ENCODE measurements around the gene LAG3.
A peak's percentile ranks its signal among the peaks of the same experiment; 100 is the strongest.

Gene LAG3

GRCh38 chr12:6791931-6792520 lies 19.7 kb downstream of the LAG3 start:
- no peak for DNase-seq

GRCh38 chr12:6792522-6793201 lies 20.3 kb downstream of the LAG3 start:
- no peak for DNase-seq

- no peak for DNase-seq
Observed at GRCh38 chr12:6795088-6795487, 22.8 kb downstream of the LAG3 start.

DNA sequence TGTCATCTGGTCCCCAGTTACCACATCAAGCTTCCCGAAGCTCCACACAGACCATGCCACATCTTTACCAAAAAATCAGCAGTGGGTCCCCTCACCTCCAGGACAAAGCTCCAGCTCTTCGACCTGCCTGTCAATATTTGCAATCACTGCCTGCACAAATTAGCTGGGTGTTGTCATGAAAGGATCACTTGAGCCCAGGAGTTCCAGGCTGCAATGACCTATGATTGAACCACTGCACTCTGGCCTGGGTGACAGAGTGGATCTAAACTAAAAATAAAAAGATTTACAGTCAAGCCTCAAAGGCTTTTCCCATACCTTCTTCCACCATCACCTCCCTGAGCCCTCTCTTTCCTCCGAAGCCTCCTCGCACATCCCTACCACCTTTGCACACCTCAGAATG lies 24.3 kb downstream of the LAG3 start:
- DNase-seq = no peak

DNA sequence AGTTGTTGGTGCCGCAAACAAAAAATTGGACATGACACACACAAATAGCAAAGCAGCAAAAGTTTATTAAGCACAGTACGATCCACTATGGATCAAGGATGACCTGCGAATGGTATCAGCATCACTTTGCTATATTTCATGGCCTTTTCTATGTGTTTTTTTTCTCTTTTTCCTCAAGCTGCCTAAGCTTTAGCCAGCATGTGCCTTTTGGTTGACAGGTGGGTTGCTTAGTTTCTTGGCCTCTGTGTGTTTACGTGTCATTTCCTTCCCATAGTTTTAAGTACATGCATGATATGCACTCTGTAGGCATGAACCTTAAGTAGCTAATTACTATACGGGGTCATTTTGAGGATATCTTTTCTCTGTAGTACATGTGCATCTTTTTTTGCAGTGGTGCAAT lies 26.8 kb downstream of the LAG3 start:
- DNase-seq = no peak

- no peak for DNase-seq
Observed at GRCh38 chr12:6807170-6807569, 34.9 kb downstream of the LAG3 start.

GRCh38 chr12:6809056-6809455 lies 36.7 kb downstream of the LAG3 start:
- no peak for DNase-seq

DNA sequence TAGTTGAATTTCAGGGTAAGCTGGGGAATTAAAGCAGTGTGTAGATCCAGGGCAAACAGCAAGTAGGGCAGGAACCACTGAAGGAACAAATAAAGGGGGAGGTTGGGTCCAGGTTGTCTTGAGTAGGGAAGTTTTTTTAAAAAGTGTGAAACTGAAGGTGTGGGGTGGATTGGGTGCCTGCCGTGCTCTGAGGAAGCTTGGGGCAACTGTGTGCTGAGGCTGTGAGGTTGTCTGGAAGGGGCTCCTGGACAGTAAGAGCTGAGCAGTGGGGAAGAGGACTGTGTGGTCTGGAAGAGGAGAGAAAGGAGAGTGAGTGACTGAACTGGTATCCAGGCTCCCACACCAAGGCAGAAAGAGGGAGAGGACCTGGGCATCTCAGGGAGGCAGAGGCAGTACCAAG lies 38.4 kb downstream of the LAG3 start:
- DNase-seq = no peak

GRCh38 chr12:6813363-6813762 lies 41.0 kb downstream of the LAG3 start:
- no peak for DNase-seq

GRCh38 chr12:6816598-6816997 lies 44.3 kb downstream of the LAG3 start:
- no peak for DNase-seq

DNA sequence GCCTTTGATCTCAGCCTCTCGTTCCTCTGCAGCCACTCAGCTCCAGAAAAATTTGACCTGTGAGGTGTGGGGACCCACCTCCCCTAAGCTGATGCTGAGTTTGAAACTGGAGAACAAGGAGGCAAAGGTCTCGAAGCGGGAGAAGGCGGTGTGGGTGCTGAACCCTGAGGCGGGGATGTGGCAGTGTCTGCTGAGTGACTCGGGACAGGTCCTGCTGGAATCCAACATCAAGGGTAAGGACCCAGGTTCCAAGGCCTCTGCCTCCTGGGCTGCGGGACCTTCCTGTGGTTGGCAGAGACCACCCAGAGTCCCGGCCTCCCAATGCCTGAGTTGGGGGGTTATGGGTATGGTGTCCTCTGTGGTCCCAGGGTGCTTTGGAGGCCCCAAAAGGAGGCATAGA lies 44.8 kb downstream of the LAG3 start:
- no peak for DNase-seq

DNA sequence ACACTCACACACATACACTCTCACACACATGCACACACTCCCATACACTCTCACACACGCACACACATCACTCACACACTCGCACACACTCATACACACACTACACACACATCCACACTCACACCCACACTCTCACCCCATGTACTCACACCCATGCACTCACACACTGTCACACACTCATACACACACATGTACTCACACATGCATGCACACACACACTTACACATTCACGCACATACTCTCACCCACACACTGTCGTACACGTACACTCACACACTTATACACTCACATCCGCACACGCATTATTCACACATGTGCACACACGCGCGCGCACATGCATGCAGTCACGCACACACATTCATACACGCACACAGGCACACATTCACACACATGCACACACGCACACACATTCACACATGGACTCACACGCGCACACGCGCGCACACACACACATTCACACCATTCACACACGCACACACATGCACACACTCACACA lies 45.4 kb downstream of the LAG3 start:
- no peak for DNase-seq

GRCh38 chr12:6818222-6818621 lies 45.9 kb downstream of the LAG3 start:
- DNase-seq = no peak

DNA sequence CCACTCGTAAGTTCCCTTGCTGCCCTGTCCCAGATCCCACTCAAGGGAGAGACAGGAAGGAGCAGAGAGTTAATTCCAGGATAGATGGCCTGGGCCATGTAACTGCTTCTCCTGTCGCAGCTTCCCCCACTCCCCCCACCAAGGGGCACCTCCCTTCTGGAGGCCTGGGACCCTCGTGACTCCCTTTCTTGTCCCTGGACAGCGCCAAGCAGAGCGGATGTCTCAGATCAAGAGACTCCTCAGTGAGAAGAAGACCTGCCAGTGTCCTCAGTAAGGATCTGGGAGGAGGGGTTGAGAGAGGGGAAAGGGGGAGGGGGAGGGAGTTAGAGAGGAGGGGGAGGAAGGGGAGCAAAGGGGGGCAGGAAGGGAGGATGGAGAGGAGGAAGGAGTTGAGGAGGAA lies 46.3 kb downstream of the LAG3 start:
- DNase-seq = no peak

DNA sequence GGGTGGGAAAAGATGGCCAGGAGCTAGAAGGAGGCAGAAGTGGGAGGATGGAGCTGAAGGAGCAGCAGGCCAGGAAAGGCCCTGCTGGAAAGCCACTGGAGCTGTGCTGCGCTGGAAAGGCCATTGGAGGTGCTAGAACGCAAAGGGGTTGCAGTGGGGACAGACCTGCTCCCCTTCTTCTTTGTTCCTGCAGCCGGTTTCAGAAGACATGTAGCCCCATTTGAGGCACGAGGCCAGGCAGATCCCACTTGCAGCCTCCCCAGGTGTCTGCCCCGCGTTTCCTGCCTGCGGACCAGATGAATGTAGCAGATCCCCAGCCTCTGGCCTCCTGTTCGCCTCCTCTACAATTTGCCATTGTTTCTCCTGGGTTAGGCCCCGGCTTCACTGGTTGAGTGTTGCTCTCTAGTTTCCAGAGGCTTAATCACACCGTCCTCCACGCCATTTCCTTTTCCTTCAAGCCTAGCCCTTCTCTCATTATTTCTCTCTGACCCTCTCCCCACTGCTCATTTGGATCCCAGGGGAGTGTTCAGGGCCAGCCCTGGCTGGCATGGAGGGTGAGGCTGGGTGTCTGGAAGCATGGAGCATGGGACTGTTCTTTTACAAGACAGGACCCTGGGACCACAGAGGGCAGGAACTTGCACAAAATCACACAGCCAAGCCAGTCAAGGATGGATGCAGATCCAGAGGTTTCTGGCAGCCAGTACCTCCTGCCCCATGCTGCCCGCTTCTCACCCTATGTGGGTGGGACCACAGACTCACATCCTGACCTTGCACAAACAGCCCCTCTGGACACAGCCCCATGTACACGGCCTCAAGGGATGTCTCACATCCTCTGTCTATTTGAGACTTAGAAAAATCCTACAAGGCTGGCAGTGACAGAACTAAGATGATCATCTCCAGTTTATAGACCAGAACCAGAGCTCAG lies 47.0 kb downstream of the LAG3 start:
- DNase-seq = no peak

GRCh38 chr12:6820166-6820565 lies 47.8 kb downstream of the LAG3 start:
- DNase-seq = no peak

GRCh38 chr12:6821591-6822425 lies 49.5 kb downstream of the LAG3 start, which contains the start of gene GPR162:
Gene GPR162, plus strand, starts transcription at chr12:6821821. Its CDS starts 2,078 bp downstream, at chr12:6823899.
- peak; percentile 70 for DNase-seq

- no peak for DNase-seq
Observed at GRCh38 chr12:6822426-6823135, 50.3 kb downstream of the LAG3 start.

DNA sequence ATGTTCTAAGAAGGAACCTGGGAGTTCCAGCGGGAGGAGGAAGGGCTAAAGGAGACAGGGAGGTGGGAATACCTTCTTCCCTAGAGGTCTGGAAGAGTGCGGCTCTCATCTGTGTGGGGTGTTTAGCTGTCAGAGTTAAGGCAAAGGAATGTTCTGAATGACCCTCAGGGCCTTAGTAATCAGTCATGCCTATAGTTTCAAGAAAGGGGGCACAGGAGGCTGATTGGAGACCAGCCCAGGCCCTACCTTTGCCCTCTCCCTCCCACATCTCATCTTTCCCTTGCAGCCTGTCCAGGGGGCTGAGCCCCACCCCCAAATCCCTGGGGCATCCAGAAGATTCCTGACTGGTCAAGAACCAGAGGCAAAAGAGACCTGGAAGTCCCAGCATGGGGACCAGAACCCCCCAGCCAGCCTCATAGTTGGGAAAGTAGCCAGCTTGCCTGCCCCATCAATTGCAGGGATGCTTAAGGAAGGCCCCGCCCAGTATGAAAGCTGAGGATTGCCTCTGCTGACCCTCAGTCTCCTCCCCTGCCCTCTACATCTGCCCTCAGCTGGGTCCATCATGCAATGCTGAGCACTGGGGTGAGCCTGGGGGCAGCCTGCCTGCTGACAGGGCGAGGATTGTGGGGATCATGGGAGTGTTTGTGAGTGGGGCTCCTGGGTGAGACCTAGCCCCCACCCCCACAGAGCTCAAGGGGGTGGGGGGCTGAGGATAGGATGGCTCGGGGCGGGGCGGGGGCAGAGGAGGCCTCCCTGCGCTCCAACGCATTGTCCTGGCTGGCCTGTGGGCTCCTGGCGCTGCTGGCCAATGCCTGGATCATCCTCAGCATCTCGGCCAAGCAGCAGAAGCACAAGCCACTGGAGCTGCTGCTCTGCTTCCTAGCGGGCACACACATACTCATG lies 51.1 kb downstream of the LAG3 start:
- DNase-seq = no peak

- DNase-seq = no peak
Observed at GRCh38 chr12:6824085-6824775, 51.9 kb downstream of the LAG3 start.
